Neural cell (in vitro differentiated cells): ENCODE data around the gene HDAC4. TPM values are rescaled to one million over a fixed set of nuclear protein-coding genes. Genes with fewer than 3 reads are reported as not detected.

ENCODE experiments used
- H2AFZ ChIP-seq: fragments of 200-600, 300-800 bp; sonication (generic), shearing (Covaris generic); 2 replicates; pipeline ENCODE4 v1.6.0; 2014; ENCODE audit warnings: low read depth, mild to moderate bottlenecking, antibody characterized with exemption, low read length, moderate library complexity
- H3F3A ChIP-seq: fragments of 200-600 bp; shearing (Covaris generic); 2 replicates; pipeline ENCODE4 v1.6.1; 2016; ENCODE audit warnings: mild to moderate bottlenecking, moderate library complexity, mixed read lengths, antibody characterized with exemption, low read length; ENCODE audit not compliant: insufficient read depth, poor library complexity, severe bottlenecking
- H3K27ac ChIP-seq: fragments of 200-600, 300-800 bp; sonication (generic), shearing (Covaris generic); 2 replicates; pipeline ENCODE4 v1.5.1; 2014; ENCODE audit warnings: mild to moderate bottlenecking, low read length, moderate library complexity
- H3K27me3 ChIP-seq: fragments of 300-800, 200-600 bp; sonication (generic), shearing (Covaris generic); 2 replicates; pipeline ENCODE4 v1.6.0; 2014; ENCODE audit warnings: mild to moderate bottlenecking, low read depth, low read length, moderate library complexity; ENCODE audit not compliant: insufficient read depth
- H3K36me3 ChIP-seq: fragments of 300-800, 200-600 bp; sonication (generic), shearing (Covaris generic); 2 replicates; pipeline ENCODE4 v1.5.1; 2014; ENCODE audit warnings: mild to moderate bottlenecking, antibody characterized with exemption, low read length, moderate library complexity; ENCODE audit not compliant: insufficient read depth
- H3K4me2 ChIP-seq: fragments of 300-800, 200-600 bp; sonication (generic), shearing (Covaris generic); 2 replicates; pipeline ENCODE4 v1.6.0; 2014; ENCODE audit warnings: mild to moderate bottlenecking, low read length
- H3K4me3 ChIP-seq: fragments of 300-800, 200-600 bp; sonication (generic), shearing (Covaris generic); 2 replicates; pipeline ENCODE4 v1.5.1; 2014; ENCODE audit warnings: mild to moderate bottlenecking, low read length, moderate library complexity
- H3K79me2 ChIP-seq: fragments of 200-600 bp; shearing (Covaris generic); replicated peaks from 2 replicates; pipeline ENCODE4 v1.6.0; 2014; ENCODE audit warnings: mild to moderate bottlenecking, low read length, moderate library complexity; ENCODE audit not compliant: insufficient read depth
- H3K9ac ChIP-seq: fragments of 300-800, 200-600 bp; sonication (generic), shearing (Covaris generic); 2 replicates; pipeline ENCODE4 v1.6.1; 2016; ENCODE audit warnings: mild to moderate bottlenecking, low read length, mixed read lengths
- H3K9me2 ChIP-seq: fragments of 200-600 bp; shearing (Covaris generic); 2 replicates; pipeline ENCODE4 v1.6.1; 2016; ENCODE audit warnings: mild to moderate bottlenecking, low read length, mixed read lengths; ENCODE audit not compliant: insufficient read depth
- H3K9me3 ChIP-seq: fragments of 200-600, 300-800 bp; sonication (generic), shearing (Covaris generic); 2 replicates; pipeline ENCODE4 v1.6.1; 2016; ENCODE audit warnings: mild to moderate bottlenecking, mixed run types, low read length, moderate library complexity, mixed read lengths
- H4K20me1 ChIP-seq: fragments of 200-600 bp; shearing (Covaris generic); 2 replicates; pipeline ENCODE4 v1.6.1; 2016; ENCODE audit warnings: mild to moderate bottlenecking, mixed run types; ENCODE audit not compliant: insufficient read depth
- EP300 ChIP-seq: fragments of 450-650 bp; conservative IDR thresholded peaks from 2 replicates; pipeline ENCODE4 v1.6.1; 2014; ENCODE audit warnings: antibody characterized with exemption, mild to moderate bottlenecking, moderate library complexity; ENCODE audit not compliant: poor library complexity, severe bottlenecking
- EZH2 ChIP-seq: fragments of 200-600, 300-800 bp; shearing (Covaris generic), sonication (generic); IDR thresholded peaks from 2 replicates; pipeline ENCODE4 v1.6.1; 2014; ENCODE audit warnings: antibody characterized with exemption, low read length, borderline replicate concordance, mild to moderate bottlenecking; ENCODE audit not compliant: insufficient read depth, poor library complexity, severe bottlenecking
- MXI1 ChIP-seq: fragments of 450-650 bp; conservative IDR thresholded peaks from 2 replicates; pipeline ENCODE4 v1.6.1; 2014; ENCODE audit warnings: antibody characterized with exemption, mild to moderate bottlenecking; ENCODE audit not compliant: poor library complexity, severe bottlenecking
- POLR2AphosphoS5 ChIP-seq: IDR thresholded peaks from 2 replicates; pipeline ENCODE4 v1.6.1; 2012
- RAD21 ChIP-seq: fragments of 450-650 bp; conservative IDR thresholded peaks from 2 replicates; pipeline ENCODE4 v1.6.1; 2014; ENCODE audit warnings: antibody characterized with exemption, mild to moderate bottlenecking, moderate library complexity
- SMC3 ChIP-seq: fragments of 450-650 bp; conservative IDR thresholded peaks from 2 replicates; pipeline ENCODE4 v1.6.1; 2014; ENCODE audit warnings: antibody characterized with exemption, mild to moderate bottlenecking, moderate library complexity; ENCODE audit not compliant: poor library complexity
- TAF1 ChIP-seq: IDR thresholded peaks from 2 replicates; pipeline ENCODE4 v1.6.1; 2012; ENCODE audit warnings: low read depth
- polyA plus RNA-seq: library from polyadenylated mRNA; depleted of rRNA; stranded (reverse); fragments of >200 nt; gene quantifications from 2 replicates; pipeline ENCODE4 v1.2.3, GENCODE V29; 2014
- TF ChIP-seq, protein P1 (sequence below): fragments of 450-650 bp; IDR thresholded peaks from 2 replicates; pipeline ENCODE4 v1.5.1; 2014; ENCODE audit warnings: antibody characterized with exemption, mild to moderate bottlenecking, moderate library complexity; ENCODE audit not compliant: poor library complexity, severe bottlenecking
- TF ChIP-seq, protein P2 (sequence below): IDR thresholded peaks from 2 replicates; pipeline ENCODE4 v1.6.1; 2012; ENCODE audit warnings: borderline replicate concordance

Gene HDAC4
- polyA plus RNA-seq, 1 donor from 2014 or later = 3.4 TPM

DNA sequence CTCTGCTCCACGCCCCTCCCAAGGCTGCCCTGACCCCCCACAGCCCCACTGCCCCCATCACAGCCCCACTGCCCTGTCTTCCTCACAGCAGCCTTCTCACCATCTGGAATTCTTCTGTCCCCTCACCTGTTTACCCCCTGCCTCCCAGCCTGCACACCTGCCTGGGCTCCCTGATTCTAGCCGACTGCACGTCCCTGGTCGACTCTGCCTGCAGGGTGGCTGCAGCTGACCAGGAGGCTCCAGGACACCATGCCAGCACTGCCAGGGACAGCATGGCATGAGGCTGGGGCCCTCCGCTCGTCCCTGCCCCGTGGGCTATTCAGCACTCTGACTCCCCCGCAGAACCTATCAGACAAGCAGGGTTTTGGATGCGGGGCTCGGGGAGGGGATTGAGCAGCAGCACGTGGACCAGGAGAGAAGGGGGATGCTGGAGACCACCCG lies 254.1 kb downstream of the HDAC4 start:
- Histone ChIP-seq H4K20me1 (no peaks in the 10 kb centered on the region), H3K4me3 (no peak overlapping the region), H3K9me3 (no peaks in the 10 kb centered on the region), H3K27ac (no peak overlapping the region), H3K27me3 (no peaks in the 10 kb centered on the region), H3K79me2 (no peaks in the 10 kb centered on the region), H3K9ac (no peak overlapping the region), H3F3A (no peaks in the 10 kb centered on the region), H3K4me2 (no peak overlapping the region), H2AFZ (no peak overlapping the region), H3K36me3 (no peaks in the 10 kb centered on the region), H3K9me2 (no peaks in the 10 kb centered on the region)
- TF ChIP-seq EZH2 = no peak
- TF ChIP-seq POLR2AphosphoS5 = no peak
- no peak for TF ChIP-seq SMC3
- TF ChIP-seq, protein P1, sequence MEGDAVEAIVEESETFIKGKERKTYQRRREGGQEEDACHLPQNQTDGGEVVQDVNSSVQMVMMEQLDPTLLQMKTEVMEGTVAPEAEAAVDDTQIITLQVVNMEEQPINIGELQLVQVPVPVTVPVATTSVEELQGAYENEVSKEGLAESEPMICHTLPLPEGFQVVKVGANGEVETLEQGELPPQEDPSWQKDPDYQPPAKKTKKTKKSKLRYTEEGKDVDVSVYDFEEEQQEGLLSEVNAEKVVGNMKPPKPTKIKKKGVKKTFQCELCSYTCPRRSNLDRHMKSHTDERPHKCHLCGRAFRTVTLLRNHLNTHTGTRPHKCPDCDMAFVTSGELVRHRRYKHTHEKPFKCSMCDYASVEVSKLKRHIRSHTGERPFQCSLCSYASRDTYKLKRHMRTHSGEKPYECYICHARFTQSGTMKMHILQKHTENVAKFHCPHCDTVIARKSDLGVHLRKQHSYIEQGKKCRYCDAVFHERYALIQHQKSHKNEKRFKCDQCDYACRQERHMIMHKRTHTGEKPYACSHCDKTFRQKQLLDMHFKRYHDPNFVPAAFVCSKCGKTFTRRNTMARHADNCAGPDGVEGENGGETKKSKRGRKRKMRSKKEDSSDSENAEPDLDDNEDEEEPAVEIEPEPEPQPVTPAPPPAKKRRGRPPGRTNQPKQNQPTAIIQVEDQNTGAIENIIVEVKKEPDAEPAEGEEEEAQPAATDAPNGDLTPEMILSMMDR = no peak
- no peak for TF ChIP-seq MXI1

DNA sequence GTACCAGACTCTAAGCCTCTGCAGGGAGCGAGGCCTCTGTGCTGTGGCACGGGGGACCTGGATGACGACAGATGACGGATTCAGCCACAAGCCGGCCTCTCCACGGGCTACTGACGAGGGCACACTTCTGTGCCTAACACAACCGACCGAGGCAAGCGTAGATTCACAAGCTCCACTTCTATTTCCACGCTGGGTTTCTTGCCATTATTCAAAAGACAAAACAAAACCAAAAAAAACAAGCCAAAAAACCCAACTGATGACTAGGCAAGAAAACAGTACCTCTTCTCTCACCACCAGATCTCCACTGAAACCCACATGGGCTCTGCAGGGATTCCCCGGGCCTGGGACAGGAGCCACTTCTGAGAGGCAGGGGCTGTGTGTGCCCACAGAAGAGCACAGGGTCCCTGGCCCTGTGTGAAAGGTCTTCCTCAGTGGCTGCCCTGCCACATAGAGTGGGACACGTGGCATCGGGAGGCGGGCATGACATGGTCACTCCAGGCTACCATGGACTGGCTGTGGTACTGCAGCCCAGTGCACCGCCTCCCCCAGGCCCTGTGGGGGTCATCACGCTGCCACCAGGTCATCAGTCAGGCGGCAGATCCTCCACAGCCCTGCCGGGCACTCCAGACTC lies 254.7 kb downstream of the HDAC4 start:
- H3K9me3 ChIP-seq = no peaks in the 10 kb centered on the region
- H3K9ac ChIP-seq = no peak overlapping the region
- no peaks in the 10 kb centered on the region for H3K27me3 ChIP-seq
- H3K9me2 ChIP-seq = no peaks in the 10 kb centered on the region
- H2AFZ ChIP-seq = no peak overlapping the region
- no peaks in the 10 kb centered on the region for H3F3A ChIP-seq
- no peak overlapping the region for H3K4me2 ChIP-seq
- H3K36me3 ChIP-seq = no peaks in the 10 kb centered on the region
- H3K4me3 ChIP-seq = no peak overlapping the region
- no peak for TF ChIP-seq MXI1
- no peak for TF ChIP-seq POLR2AphosphoS5
- TF ChIP-seq RAD21 = no peak
- no peak for TF ChIP-seq EP300
- TF ChIP-seq SMC3 = no peak
- TF ChIP-seq, protein P1 = no peak
- TF ChIP-seq, protein P2, sequence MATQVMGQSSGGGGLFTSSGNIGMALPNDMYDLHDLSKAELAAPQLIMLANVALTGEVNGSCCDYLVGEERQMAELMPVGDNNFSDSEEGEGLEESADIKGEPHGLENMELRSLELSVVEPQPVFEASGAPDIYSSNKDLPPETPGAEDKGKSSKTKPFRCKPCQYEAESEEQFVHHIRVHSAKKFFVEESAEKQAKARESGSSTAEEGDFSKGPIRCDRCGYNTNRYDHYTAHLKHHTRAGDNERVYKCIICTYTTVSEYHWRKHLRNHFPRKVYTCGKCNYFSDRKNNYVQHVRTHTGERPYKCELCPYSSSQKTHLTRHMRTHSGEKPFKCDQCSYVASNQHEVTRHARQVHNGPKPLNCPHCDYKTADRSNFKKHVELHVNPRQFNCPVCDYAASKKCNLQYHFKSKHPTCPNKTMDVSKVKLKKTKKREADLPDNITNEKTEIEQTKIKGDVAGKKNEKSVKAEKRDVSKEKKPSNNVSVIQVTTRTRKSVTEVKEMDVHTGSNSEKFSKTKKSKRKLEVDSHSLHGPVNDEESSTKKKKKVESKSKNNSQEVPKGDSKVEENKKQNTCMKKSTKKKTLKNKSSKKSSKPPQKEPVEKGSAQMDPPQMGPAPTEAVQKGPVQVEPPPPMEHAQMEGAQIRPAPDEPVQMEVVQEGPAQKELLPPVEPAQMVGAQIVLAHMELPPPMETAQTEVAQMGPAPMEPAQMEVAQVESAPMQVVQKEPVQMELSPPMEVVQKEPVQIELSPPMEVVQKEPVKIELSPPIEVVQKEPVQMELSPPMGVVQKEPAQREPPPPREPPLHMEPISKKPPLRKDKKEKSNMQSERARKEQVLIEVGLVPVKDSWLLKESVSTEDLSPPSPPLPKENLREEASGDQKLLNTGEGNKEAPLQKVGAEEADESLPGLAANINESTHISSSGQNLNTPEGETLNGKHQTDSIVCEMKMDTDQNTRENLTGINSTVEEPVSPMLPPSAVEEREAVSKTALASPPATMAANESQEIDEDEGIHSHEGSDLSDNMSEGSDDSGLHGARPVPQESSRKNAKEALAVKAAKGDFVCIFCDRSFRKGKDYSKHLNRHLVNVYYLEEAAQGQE = no peak
- no peak for TF ChIP-seq EZH2
- TF ChIP-seq TAF1 = no peak
- H4K20me1 ChIP-seq = no peaks in the 10 kb centered on the region
- H3K27ac ChIP-seq = no peak overlapping the region
- no peaks in the 10 kb centered on the region for H3K79me2 ChIP-seq
